K562 (cell line): Measurements from ENCODE around the gene DNAJA1. TPM values are rescaled to one million over a fixed set of nuclear protein-coding genes. Genes with fewer than 3 reads are reported as not detected.

ENCODE experiments used
- CBX1 ChIP-seq: sonication (generic); IDR thresholded peaks from 2 replicates; pipeline ENCODE4 v1.6.1; 2016; ENCODE audit warnings: antibody characterized with exemption, low read depth, mild to moderate bottlenecking
- FOS ChIP-seq: IDR thresholded peaks from 3 replicates; pipeline ENCODE4 v1.6.1; 2011; ENCODE audit not compliant: insufficient read length; ENCODE audit errors: extremely low read depth
- HDAC6 ChIP-seq: IDR thresholded peaks from 2 replicates; pipeline ENCODE4 v1.6.1; 2012; ENCODE audit warnings: low read depth, mild to moderate bottlenecking, control low read depth, inconsistent platforms, low read length, moderate library complexity
- MGA ChIP-seq: fragments of 450-650 bp; IDR thresholded peaks from 2 replicates; pipeline ENCODE4 v1.6.1; 2016; ENCODE audit warnings: mild to moderate bottlenecking, moderate library complexity
- NR1H2 ChIP-seq: sonication (generic); formaldehyde crosslinking; IDR thresholded peaks from 2 replicates; pipeline ENCODE4 v1.4.0; 2020; ENCODE audit warnings: mild to moderate bottlenecking, missing genetic modification reagents
- REST ChIP-seq, 2 experiments: fragments of 450-650 bp; formaldehyde crosslinking in 1 of 2; IDR thresholded peaks; 2 replicates each; pipeline versions ENCODE4 v1.4.0 to v1.6.1; 2014 to 2020; ENCODE audit warnings: mild to moderate bottlenecking in 2 of 2, borderline replicate concordance in 1 of 2, low read depth in 1 of 2
- polyA plus RNA-seq, 8 experiments: library from polyadenylated mRNA; depleted of rRNA in 4 of 8; stranded (reverse) in 5 of 8; unstranded in 3 of 8; fragments of >200 nt; fragmentation: Nextera tagmentation in 2 of 8; fragmentation: Illumina TruSeq in 1 of 8; extraction: Ambion mirVana in 2 of 8; extraction: Trizol in 1 of 8; gene quantifications; 2 replicates each; pipeline versions ENCODE4 v1.2.1 to v1.2.3, GENCODE V29; 2011 to 2014; ENCODE audit warnings: inconsistent platforms in 1 of 8, missing spikeins in 1 of 8
- total RNA-seq, 7 experiments: library from RNA; depleted of rRNA in 6 of 7; stranded (reverse); fragments of >200 nt in 6 of 7; fragmentation: Illumina TruSeq in 2 of 7; extraction: Trizol in 2 of 7; gene quantifications; 2 replicates each; pipeline versions ENCODE4 v1.2.1 to v1.2.3, GENCODE V29; 2011 to 2021; ENCODE audit warnings: low replicate concordance in 1 of 7

DNAJA1 gene
- total and polyA plus RNA-seq, 9 of the 15 experiments (the other 6 are each of a cell fraction or from before 2014, with no cell fraction given) = 109 to 359 (median 175) TPM

- no peak for TF ChIP-seq MGA
- TF ChIP-seq NR1H2 = no peak
- no peak for TF ChIP-seq FOS
- TF ChIP-seq REST (IDR thresholded peaks at IDR 0.05; ENCODE audit: borderline replicate concordance) = peak; percentile 87
- no peak for TF ChIP-seq REST (CRISPR knock-in tag; IDR thresholded peaks at IDR 0.05; ENCODE audit: low read depth)
- no peak for TF ChIP-seq CBX1
- TF ChIP-seq HDAC6 = no peak
Observed at GRCh38 chr9:33081128-33081851, 56.2 kb downstream of the DNAJA1 start (continued).
